Caco-2 (cell line): ENCODE measurements around the gene DCAF8. TPM values are rescaled to one million over a fixed set of nuclear protein-coding genes. Genes with fewer than 3 reads are reported as not detected.

Experiments
- BruUV-seq: library from RNA; stranded (reverse); fragments of 400-500 nt; replicated peaks from 2 replicates; lab custom pipeline; 2021; lab: Mats Ljungman, UMichigan
- CTCF ChIA-PET: fragments of 300-600 bp; sonication (Branson Sonifier 250); formaldehyde crosslinking; loops from one replicate; lab custom pipeline; 2022; ENCODE audit warnings: antibody characterized with exemption; lab: Charles Lee
- POLR2A ChIA-PET: fragments of 300-600 bp; sonication (Branson Sonifier 250); formaldehyde crosslinking; loops from one replicate; lab custom pipeline; 2022; ENCODE audit warnings: antibody characterized with exemption; lab: Charles Lee
- DNase-seq, 2 experiments: peaks; one replicate each; pipeline versions ENCODE4 v3.0.0 to v3.0.0-alpha.2; 2020 to 2022
- H3K27me3 ChIP-seq: replicated peaks from 2 replicates; pipeline ENCODE4 v1.6.0; 2011; ENCODE audit warnings: low read length; ENCODE audit not compliant: control insufficient read depth, insufficient read depth
- H3K36me3 ChIP-seq: 2 replicates; pipeline ENCODE4 v1.5.1; 2011; ENCODE audit warnings: low read length; ENCODE audit not compliant: control insufficient read depth, insufficient read depth
- H3K4me1 ChIP-seq: fragments of 250-450 bp; sonication (Bioruptor Pico); 2 replicates; pipeline ENCODE4 v1.5.1; 2020; ENCODE audit warnings: mild to moderate bottlenecking
- H3K4me3 ChIP-seq: 2 replicates; pipeline ENCODE4 v1.5.1; 2011; ENCODE audit warnings: low read depth, mild to moderate bottlenecking, control low read depth, low read length
- H3K9me3 ChIP-seq: fragments of 250-450 bp; sonication (Bioruptor Pico); 2 replicates; pipeline ENCODE4 v1.5.1; 2020; ENCODE audit warnings: mild to moderate bottlenecking, moderate library complexity
- H3K27ac Mint-ChIP-seq: one replicate; pipeline ENCODE4 v1.8.0; 2022; ENCODE audit warnings: mixed read lengths; ENCODE audit not compliant: unreplicated experiment
- H3K27me3 Mint-ChIP-seq: one replicate; pipeline ENCODE4 v1.8.0; 2022; ENCODE audit warnings: mixed read lengths; ENCODE audit not compliant: insufficient read depth, unreplicated experiment
- H3K36me3 Mint-ChIP-seq: one replicate; pipeline ENCODE4 v1.8.0; 2022; ENCODE audit warnings: mild to moderate bottlenecking, mixed read lengths; ENCODE audit not compliant: insufficient read depth, unreplicated experiment
- H3K4me1 Mint-ChIP-seq: one replicate; pipeline ENCODE4 v1.8.0; 2022; ENCODE audit warnings: low read depth, mixed read lengths; ENCODE audit not compliant: unreplicated experiment
- H3K4me3 Mint-ChIP-seq: one replicate; pipeline ENCODE4 v1.8.0; 2022; ENCODE audit warnings: mild to moderate bottlenecking, moderate library complexity, mixed read lengths; ENCODE audit not compliant: unreplicated experiment
- H3K9me3 Mint-ChIP-seq: one replicate; pipeline ENCODE4 v1.8.0; 2022; ENCODE audit warnings: mixed read lengths; ENCODE audit not compliant: unreplicated experiment
- CTCF ChIP-seq, 2 experiments: fragments of 200-600 bp in 1 of 2; IDR thresholded peaks; 1 replicate in 1 of 2; 2 replicates in 1 of 2; pipeline versions ENCODE4 v1.5.1 to v1.8.0; 2011 to 2022; ENCODE audit warnings: antibody characterized with exemption in 1 of 2, control low read depth in 1 of 2, inconsistent platforms in 1 of 2, low read depth in 1 of 2, low read length in 1 of 2, mild to moderate bottlenecking in 1 of 2, moderate library complexity in 1 of 2; ENCODE audit not compliant: insufficient read depth in 1 of 2, severe bottlenecking in 1 of 2, unreplicated experiment in 1 of 2
- intact Hi-C: fragments of 100-400 bp; cut with micrococcal nuclease; formaldehyde crosslinking; loops from one replicate; pipeline ENCODE4 v1.10.0; 2022; ENCODE audit not compliant: unreplicated experiment
- total RNA-seq: library from RNA; stranded (reverse); gene quantifications from 2 replicates; pipeline ENCODE4 v1.2.3, GENCODE V29; 2022

DCAF8 gene
- total RNA-seq, 1 experiment from 2014 or later = 112 TPM

- CTCF ChIA-PET = no interaction called here
- no TSS peak for BruUV-seq
Observed at GRCh38 chr1:160178731-160179130, 83.6 kb downstream of the DCAF8 start.

DNA sequence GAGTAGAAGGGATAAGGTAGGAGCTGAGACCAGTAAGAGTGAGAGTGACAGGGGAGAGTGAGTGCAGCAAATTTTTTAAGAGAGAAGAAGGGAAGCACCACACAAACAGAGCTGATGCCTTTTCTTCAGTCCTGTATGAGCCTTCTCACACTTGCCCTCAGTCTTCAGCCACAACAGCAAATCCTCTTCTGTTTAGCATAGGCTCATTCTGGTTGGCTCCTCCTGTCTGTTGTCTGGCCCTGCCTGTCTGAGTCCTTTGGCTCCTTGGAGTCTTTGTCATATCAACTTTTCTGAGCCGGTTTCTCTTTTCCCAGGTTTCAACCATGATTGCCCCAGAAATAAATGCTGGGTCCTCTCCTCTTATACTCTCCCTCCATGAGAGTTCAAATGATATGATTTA is 84.7 kb downstream of the DCAF8 start:
- no peaks in the 10 kb centered on the region for H3K4me1 ChIP-seq
- ChIA-PET POLR2A (no interaction called here), CTCF (no interaction called here)
- H3K36me3 ChIP-seq = no peaks in the 10 kb centered on the region
- no peak for TF ChIP-seq CTCF (IDR thresholded peaks at IDR 0.05; ENCODE audit: insufficient read depth in 1 of 2, low read depth in 1 of 2, low read length in 1 of 2, severe bottlenecking in 1 of 2, unreplicated experiment in 1 of 2)
- no peak for DNase-seq
- no peaks in the 10 kb centered on the region for H3K9me3 ChIP-seq
- H3K4me1 Mint-ChIP-seq = no peaks in the 10 kb centered on the region
- H3K27ac Mint-ChIP-seq = no peak overlapping the region
- no peak overlapping the region for H3K4me3 Mint-ChIP-seq
- intact Hi-C loops = no loop called here
- no peaks in the 10 kb centered on the region for H3K27me3 ChIP-seq
- no TSS peak for BruUV-seq
- no peaks in the 10 kb centered on the region for H3K27me3 Mint-ChIP-seq
- no peaks in the 10 kb centered on the region for H3K9me3 Mint-ChIP-seq
- no peak overlapping the region for H3K4me3 ChIP-seq
- no peaks in the 10 kb centered on the region for H3K36me3 Mint-ChIP-seq

More at GRCh38 chr1:160178731-160179130, 83.6 kb downstream of the DCAF8 start:
- H3K27me3 Mint-ChIP-seq = no peaks in the 10 kb centered on the region
- H3K4me3 Mint-ChIP-seq = no peak overlapping the region
- no peaks in the 10 kb centered on the region for H3K9me3 Mint-ChIP-seq
- no peaks in the 10 kb centered on the region for H3K4me1 ChIP-seq
- no peaks in the 10 kb centered on the region for H3K27me3 ChIP-seq
- no peaks in the 10 kb centered on the region for H3K4me1 Mint-ChIP-seq
- no peak overlapping the region for H3K27ac Mint-ChIP-seq
- no peak for TF ChIP-seq CTCF (IDR thresholded peaks at IDR 0.05; ENCODE audit: insufficient read depth in 1 of 2, low read depth in 1 of 2, low read length in 1 of 2, severe bottlenecking in 1 of 2, unreplicated experiment in 1 of 2)
- intact Hi-C loops = no loop called here
- no peaks in the 10 kb centered on the region for H3K36me3 ChIP-seq
- no peak for DNase-seq
- POLR2A ChIA-PET = no interaction called here
- H3K36me3 Mint-ChIP-seq = no peaks in the 10 kb centered on the region
- H3K9me3 ChIP-seq = no peaks in the 10 kb centered on the region
- no peak overlapping the region for H3K4me3 ChIP-seq

GRCh38 chr1:160177231-160177630 is 85.1 kb downstream of the DCAF8 start:
- intact Hi-C loops = no loop called here
- CTCF ChIA-PET = no interaction called here
- H3K4me1 ChIP-seq = no peaks in the 10 kb centered on the region
- Mint-ChIP-seq H3K4me1 (no peaks in the 10 kb centered on the region), H3K27me3 (no peaks in the 10 kb centered on the region), H3K4me3 (no peak overlapping the region), H3K36me3 (no peaks in the 10 kb centered on the region), H3K27ac (no peak overlapping the region), H3K9me3 (no peaks in the 10 kb centered on the region)
- no peaks in the 10 kb centered on the region for H3K9me3 ChIP-seq
- DNase-seq = no peak
- BruUV-seq = no TSS peak
- POLR2A ChIA-PET = no interaction called here
- TF ChIP-seq CTCF (IDR thresholded peaks at IDR 0.05; ENCODE audit: insufficient read depth in 1 of 2, low read depth in 1 of 2, low read length in 1 of 2, severe bottlenecking in 1 of 2, unreplicated experiment in 1 of 2) = no peak
- no peak overlapping the region for H3K4me3 ChIP-seq
- H3K27me3 ChIP-seq = no peaks in the 10 kb centered on the region
- H3K36me3 ChIP-seq = no peaks in the 10 kb centered on the region
